HepG2 (cell line): ENCODE measurements around the gene CTBP1. TPM values are rescaled to one million over a fixed set of nuclear protein-coding genes. Genes with fewer than 3 reads are reported as not detected.

ENCODE experiments used
- ATAC-seq: fragments of 200-7000 bp; cut with Tn5 transposase; 3 replicates; pipeline ENCODE4 v1.9.1; 2020; ENCODE audit warnings: mild to moderate bottlenecking, moderate library complexity
- BruUV-seq: library from RNA; stranded (reverse); fragments of 400-500 nt; replicated peaks from 2 replicates; lab custom pipeline; 2021; lab: Mats Ljungman, UMichigan
- CTCF ChIA-PET: fragments of 300-600 bp; formaldehyde crosslinking; extraction: SDS; loops from one replicate; lab custom pipeline; 2021; ENCODE audit warnings: low total read pairs, inconsistent platforms, low intra/inter-chr PET ratio; lab: Yijun Ruan, JAX
- POLR2A ChIA-PET: fragments of 350-600 bp; sonication (Branson Sonifier 250); formaldehyde crosslinking; loops from one replicate; lab custom pipeline; 2020; ENCODE audit warnings: antibody characterized with exemption, inconsistent platforms; lab: Yijun Ruan, JAX
- DNase-seq: peaks from one replicate; pipeline ENCODE4 v3.0.0-alpha.2; 2015; ENCODE audit warnings: low spot score
- FAIRE-seq: peaks from 3 replicates; lab custom pipeline; 2011; peaks lifted over from hg19 to GRCh38; lab: Jason Lieb, UNC
- H2AFZ ChIP-seq: one replicate; pipeline ENCODE4 v1.6.1; 2011; ENCODE audit warnings: low read length, inconsistent platforms
- H3K27ac ChIP-seq: fragments of 300-600 bp; 3 replicates; pipeline ENCODE4 v1.8.0; 2011; ENCODE audit warnings: mixed run types, mild to moderate bottlenecking, mixed read lengths, low read length, inconsistent platforms; ENCODE audit not compliant: insufficient read depth; ENCODE audit errors: extremely low read length
- H3K27me3 ChIP-seq, 2 experiments: fragments of 200-600 bp in 1 of 2; 2 replicates in 1 of 2; 3 replicates in 1 of 2; pipeline versions ENCODE4 v1.6.0 to v1.8.0; 2011; ENCODE audit warnings: low read length in 2 of 2, mild to moderate bottlenecking in 2 of 2, moderate library complexity in 2 of 2, inconsistent platforms in 1 of 2; ENCODE audit not compliant: insufficient read depth in 2 of 2, control insufficient read depth in 1 of 2
- H3K36me3 ChIP-seq, 2 experiments: fragments of 200-600 bp in 1 of 2; replicated peaks in 1 of 2; 2 replicates in 1 of 2; 3 replicates in 1 of 2; pipeline versions ENCODE4 v1.5.1 to v1.8.0; 2011; ENCODE audit warnings: low read length in 2 of 2, inconsistent platforms in 1 of 2; ENCODE audit not compliant: insufficient read depth in 2 of 2, control insufficient read depth in 1 of 2
- H3K4me1 ChIP-seq: 2 replicates; pipeline ENCODE4 v1.5.1; 2012; ENCODE audit warnings: low read length, inconsistent platforms; ENCODE audit not compliant: insufficient read depth
- H3K4me2 ChIP-seq: 2 replicates; pipeline ENCODE4 v1.6.0; 2011; ENCODE audit warnings: low read depth, low read length, inconsistent platforms
- H3K4me3 ChIP-seq, 3 experiments: fragments of 200-600 bp in 1 of 3; sonication (generic), shearing (Covaris generic) in 1 of 3; replicated peaks in 1 of 3; 2 replicates each; pipeline ENCODE4 v1.5.1; 2011 to 2016; ENCODE audit warnings: low read length in 3 of 3, inconsistent platforms in 2 of 3, low read depth in 2 of 3, mild to moderate bottlenecking in 2 of 3, control low read depth in 1 of 3, mixed read lengths in 1 of 3; ENCODE audit not compliant: insufficient read depth in 1 of 3
- H3K79me2 ChIP-seq: one replicate; pipeline ENCODE4 v1.6.1; 2011; ENCODE audit warnings: low read length, inconsistent platforms; ENCODE audit not compliant: insufficient read depth
- H3K9ac ChIP-seq: 2 replicates; pipeline ENCODE4 v1.6.0; 2011; ENCODE audit warnings: mild to moderate bottlenecking, low read depth, low read length, inconsistent platforms; ENCODE audit not compliant: insufficient read depth
- H3K9me3 ChIP-seq: 2 replicates; pipeline ENCODE4 v1.5.1; 2012; ENCODE audit warnings: mild to moderate bottlenecking, low read length
- H4K20me1 ChIP-seq: 2 replicates; pipeline ENCODE4 v1.6.0; 2011; ENCODE audit warnings: inconsistent platforms, mild to moderate bottlenecking, low read length, moderate library complexity; ENCODE audit not compliant: insufficient read depth
- AKAP8 ChIP-seq: sonication (generic); formaldehyde crosslinking; IDR thresholded peaks from 2 replicates; pipeline ENCODE4 v1.5.1; 2020; ENCODE audit warnings: mild to moderate bottlenecking, missing genetic modification reagents
- FIP1L1 ChIP-seq: fragments of 200-400 bp; formaldehyde crosslinking; IDR thresholded peaks from 2 replicates; pipeline ENCODE4 v1.6.1; 2018; ENCODE audit warnings: low read depth, mild to moderate bottlenecking, low read length, moderate library complexity, borderline replicate concordance; ENCODE audit not compliant: insufficient read depth
- NFATC3 ChIP-seq: sonication (generic); formaldehyde crosslinking; IDR thresholded peaks from 2 replicates; pipeline ENCODE4 v1.5.1; 2020; ENCODE audit warnings: mild to moderate bottlenecking, missing genetic modification reagents
- PAF1 ChIP-seq: IDR thresholded peaks from 2 replicates; pipeline ENCODE4 v1.6.1; 2016; ENCODE audit warnings: missing genetic modification reagents, missing compliant biosample characterization
- POLR2A ChIP-seq, 2 experiments: IDR thresholded peaks; 2 replicates each; pipeline ENCODE4 v1.6.1; 2011; ENCODE audit warnings: low read depth in 2 of 2, low read length in 2 of 2, mild to moderate bottlenecking in 1 of 2, moderate library complexity in 1 of 2; ENCODE audit not compliant: insufficient read depth in 1 of 2
- RAD21 ChIP-seq: fragments of 450-650 bp; formaldehyde crosslinking; IDR thresholded peaks from 2 replicates; pipeline ENCODE4 v1.5.0; 2020; ENCODE audit warnings: mild to moderate bottlenecking
- SIN3A ChIP-seq: IDR thresholded peaks from 2 replicates; pipeline ENCODE4 v1.6.1; 2011; ENCODE audit warnings: low read depth, mild to moderate bottlenecking, control low read depth, low read length, borderline replicate concordance
- ZNF143 ChIP-seq: sonication (generic); formaldehyde crosslinking; IDR thresholded peaks from 2 replicates; pipeline ENCODE4 v1.4.0; 2020; ENCODE audit warnings: missing genetic modification reagents
- ZNF432 ChIP-seq: sonication (generic); formaldehyde crosslinking; IDR thresholded peaks from 2 replicates; pipeline ENCODE4 v1.5.0; 2020; ENCODE audit warnings: missing genetic modification reagents, mild to moderate bottlenecking, borderline replicate concordance
- ZNF546 ChIP-seq: sonication (generic); formaldehyde crosslinking; conservative IDR thresholded peaks from 2 replicates; pipeline ENCODE4 v1.8.1; 2023; ENCODE audit warnings: mild to moderate bottlenecking, missing genetic modification reagents
- ZNF556 ChIP-seq: sonication (generic); formaldehyde crosslinking; IDR thresholded peaks from 2 replicates; pipeline ENCODE4 v1.4.0; 2020; ENCODE audit warnings: mild to moderate bottlenecking, missing genetic modification reagents, borderline replicate concordance
- ZNF616 ChIP-seq: sonication (generic); formaldehyde crosslinking; IDR thresholded peaks from 2 replicates; pipeline ENCODE4 v1.5.0; 2020; ENCODE audit warnings: low read depth, mild to moderate bottlenecking, missing genetic modification reagents
- ZNF724P ChIP-seq: sonication (generic); formaldehyde crosslinking; IDR thresholded peaks from 2 replicates; pipeline ENCODE4 v1.8.0; 2022; ENCODE audit warnings: missing genetic modification reagents, borderline replicate concordance
- ZNF777 ChIP-seq: sonication (generic); formaldehyde crosslinking; IDR thresholded peaks from 2 replicates; pipeline ENCODE4 v1.4.0; 2020; ENCODE audit warnings: missing genetic modification reagents
- WGBS: methylation state at CpG from one replicate; pipeline ENCODE4 v1.1.6; 2017; ENCODE audit warnings: low lambda C conversion rate; 5-methylcytosine and 5-hydroxymethylcytosine counted together
- in situ Hi-C: cut with HindIII; loops from 2 replicates; pipeline ENCODE4 v1.10.0; 2017; ENCODE audit warnings: low pct_unique_long_range_greater_than_20kb; ENCODE audit not compliant: extremely low pct_ligation_motif_present
- intact Hi-C: fragments of 100-400 bp; cut with micrococcal nuclease; formaldehyde crosslinking; loops from one replicate; pipeline ENCODE4 v1.10.0; 2022; ENCODE audit not compliant: unreplicated experiment
- polyA plus RNA-seq, 8 experiments: library from polyadenylated mRNA; depleted of rRNA in 3 of 8; stranded (reverse) in 7 of 8; unstranded in 1 of 8; fragments of >200 nt; fragmentation: Illumina TruSeq in 4 of 8; extraction: Trizol in 4 of 8; gene quantifications; 2 replicates each; pipeline versions ENCODE4 v1.2.1 to v1.2.3, GENCODE V29; 2011 to 2016; ENCODE audit warnings: low read depth in 4 of 8, missing spikeins in 1 of 8, mixed read lengths in 1 of 8; ENCODE audit not compliant: insufficient read depth in 1 of 8
- total RNA-seq, 5 experiments: library from RNA; depleted of rRNA; stranded (reverse); fragments of >200 nt; fragmentation: Illumina TruSeq; extraction: Trizol; gene quantifications; 2 replicates each; pipeline ENCODE4 v1.2.3, GENCODE V29; 2016; ENCODE audit warnings: low read depth in 1 of 5
- TF ChIP-seq, protein P1 (sequence below): sonication (generic); formaldehyde crosslinking; IDR thresholded peaks from 2 replicates; pipeline ENCODE4 v1.8.0; 2022; ENCODE audit warnings: missing genetic modification reagents, mild to moderate bottlenecking, inconsistent platforms, borderline replicate concordance
- TF ChIP-seq, protein P2 (sequence below): sonication (generic); formaldehyde crosslinking; IDR thresholded peaks from 2 replicates; pipeline ENCODE4 v1.5.1; 2020; ENCODE audit warnings: mild to moderate bottlenecking, moderate library complexity, missing genetic modification reagents

The CTBP1 gene
- total and polyA plus RNA-seq, 2 of the 13 experiments (the other 11 are each of a cell fraction or from before 2014, with no cell fraction given) = 78.5 to 112 TPM

DNA sequence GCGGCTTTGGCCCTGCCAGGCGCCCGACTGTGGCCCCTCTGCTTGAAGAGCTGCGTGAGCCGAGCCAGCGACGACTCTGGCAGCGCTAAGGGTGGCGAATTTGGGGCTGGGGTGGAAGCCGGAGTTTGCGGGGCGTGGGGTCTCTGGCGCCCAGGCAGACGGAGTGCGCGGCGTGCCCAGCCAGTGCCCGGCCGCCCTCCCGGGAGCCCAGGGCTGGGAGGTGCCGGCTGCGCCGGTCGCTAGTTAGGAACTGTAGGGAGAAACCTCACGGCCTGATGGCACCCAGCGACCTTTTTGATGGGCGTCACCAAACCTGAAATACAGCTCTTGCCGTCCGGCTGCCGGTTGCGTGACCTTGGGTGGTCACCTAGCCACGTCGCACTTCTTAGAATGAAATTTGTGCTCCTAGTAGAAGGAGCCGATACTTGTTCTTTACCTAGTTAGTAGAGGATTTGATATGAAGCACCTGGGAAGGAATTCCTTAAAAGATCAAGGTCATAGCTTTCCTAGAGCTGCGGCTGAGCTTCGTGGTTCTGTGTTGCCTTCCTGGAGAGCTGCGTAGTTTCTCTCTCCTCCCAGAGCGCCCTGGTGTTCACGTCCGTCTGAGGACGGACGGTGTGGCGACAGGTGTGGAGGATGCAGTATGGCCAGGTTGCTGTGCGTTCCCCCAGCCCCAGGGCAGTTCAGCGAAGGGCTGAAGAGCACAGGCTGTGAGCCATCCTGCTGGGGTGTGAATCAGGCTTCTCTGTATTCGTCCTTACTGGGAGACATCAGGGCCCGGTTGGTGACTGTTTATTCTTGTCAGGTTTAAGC is 41.4 kb upstream of the CTBP1 start:
- peak overlapping the region; percentile 81 to 94 (median 84) for H3K4me3 ChIP-seq
- peak; percentile 2; the same call in 1 of the 3 replicates for ATAC-seq
- H3K27ac ChIP-seq = peak overlapping the region; percentile 72
- peak overlapping the region; percentile 96 for H3K9ac ChIP-seq
- H3K9me3 ChIP-seq = peaks cover 5% of the 10 kb centered on the region; the same call in 1 of the 2 replicates
- ChIA-PET POLR2A (interaction anchor here (2.4 to 5.5 kb wide), 2 partner anchors 19 to 56 kb away, joined by 29 to 33 read pairs; partner anchors contain the start of gene UVSSA), CTCF (no interaction called here)
- in situ Hi-C loops (no loop called here), intact Hi-C loops (no loop called here)
- DNase-seq = no peak
- H3K36me3 ChIP-seq = no peaks in the 10 kb centered on the region; a peak in 2 of 5 replicates
- FAIRE-seq = no peak
- peaks cover 50% of the 10 kb centered on the region for H3K4me1 ChIP-seq
- BruUV-seq = TSS peak; percentile 58
- H3K4me2 ChIP-seq = peak overlapping the region; percentile 85
- no peaks in the 10 kb centered on the region; a peak in 1 of 5 replicates for H3K27me3 ChIP-seq
- H3K79me2 ChIP-seq = peaks cover 64% of the 10 kb centered on the region
- H2AFZ ChIP-seq = no peak overlapping the region
- 1% methylated on average over 12 of the region's 47 CpGs for WGBS
- peaks cover 46% of the 10 kb centered on the region for H4K20me1 ChIP-seq
- TF ChIP-seq SIN3A (0 out of 2 replicates have a peak, but pooled peaks have one; percentile 21), AKAP8 (CRISPR knock-in tag) (0 out of 2 replicates have a peak, but pooled peaks have one; percentile 7), ZNF556 (CRISPR knock-in tag) (peak; percentile 44; the same call in 1 of the 2 replicates), ZNF777 (CRISPR knock-in tag) (peak; percentile 21; the same call in 1 of the 2 replicates), ZNF724P (CRISPR knock-in tag) (peak; percentile 10; the same call in 1 of the 2 replicates), ZNF546 (CRISPR knock-in tag) (0 out of 2 replicates have a peak, but pooled peaks have one; percentile 25), NFATC3 (CRISPR knock-in tag) (no peak), FIP1L1 (no peak), ZNF143 (peak; percentile 48; the same call in 1 of the 2 replicates), ZNF616 (CRISPR knock-in tag) (no peak), ZNF432 (0 out of 2 replicates have a peak, but pooled peaks have one; percentile 29), PAF1 (CRISPR knock-in tag) (no peak), POLR2A (IDR thresholded peaks at IDR 0.05; ENCODE audit: insufficient read depth in 1 of 2, low read depth in 2 of 2, low read length in 2 of 2) (0 out of 4 replicates have a peak, but pooled peaks of 1 of the 2 experiments have one; percentile 54), RAD21 (CRISPR knock-in tag) (0 out of 2 replicates have a peak, but pooled peaks have one; percentile 30)
- TF ChIP-seq, protein P1, sequence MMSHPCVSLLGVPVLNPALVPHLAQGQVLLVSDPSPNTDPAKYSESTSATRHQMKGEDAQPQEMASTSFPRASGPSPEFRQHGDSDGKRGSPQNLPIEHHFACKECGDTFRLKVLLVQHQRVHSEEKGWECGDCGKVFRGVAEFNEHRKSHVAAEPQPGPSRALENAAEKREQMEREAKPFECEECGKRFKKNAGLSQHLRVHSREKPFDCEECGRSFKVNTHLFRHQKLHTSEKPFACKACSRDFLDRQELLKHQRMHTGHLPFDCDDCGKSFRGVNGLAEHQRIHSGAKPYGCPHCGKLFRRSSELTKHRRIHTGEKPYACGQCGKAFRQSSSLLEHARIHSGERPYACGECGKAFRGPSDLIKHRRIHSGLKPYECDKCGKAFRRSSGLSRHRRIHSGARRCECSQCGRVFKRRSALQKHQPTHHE (CRISPR knock-in tag) = 0 out of 2 replicates have a peak, but pooled peaks have one; percentile 55
- TF ChIP-seq, protein P2, sequence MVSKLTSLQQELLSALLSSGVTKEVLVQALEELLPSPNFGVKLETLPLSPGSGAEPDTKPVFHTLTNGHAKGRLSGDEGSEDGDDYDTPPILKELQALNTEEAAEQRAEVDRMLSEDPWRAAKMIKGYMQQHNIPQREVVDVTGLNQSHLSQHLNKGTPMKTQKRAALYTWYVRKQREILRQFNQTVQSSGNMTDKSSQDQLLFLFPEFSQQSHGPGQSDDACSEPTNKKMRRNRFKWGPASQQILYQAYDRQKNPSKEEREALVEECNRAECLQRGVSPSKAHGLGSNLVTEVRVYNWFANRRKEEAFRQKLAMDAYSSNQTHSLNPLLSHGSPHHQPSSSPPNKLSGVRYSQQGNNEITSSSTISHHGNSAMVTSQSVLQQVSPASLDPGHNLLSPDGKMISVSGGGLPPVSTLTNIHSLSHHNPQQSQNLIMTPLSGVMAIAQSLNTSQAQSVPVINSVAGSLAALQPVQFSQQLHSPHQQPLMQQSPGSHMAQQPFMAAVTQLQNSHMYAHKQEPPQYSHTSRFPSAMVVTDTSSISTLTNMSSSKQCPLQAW (CRISPR knock-in tag) = 0 out of 2 replicates have a peak, but pooled peaks have one; percentile 21
